ENCODE results near the gene SETD2. TPM values are rescaled to one million over a fixed set of nuclear protein-coding genes. Genes with fewer than 3 reads are reported as not detected.

The SETD2 gene
- total RNA-seq, 1 experiment from 2014 or later: 60.8 TPM

DNA sequence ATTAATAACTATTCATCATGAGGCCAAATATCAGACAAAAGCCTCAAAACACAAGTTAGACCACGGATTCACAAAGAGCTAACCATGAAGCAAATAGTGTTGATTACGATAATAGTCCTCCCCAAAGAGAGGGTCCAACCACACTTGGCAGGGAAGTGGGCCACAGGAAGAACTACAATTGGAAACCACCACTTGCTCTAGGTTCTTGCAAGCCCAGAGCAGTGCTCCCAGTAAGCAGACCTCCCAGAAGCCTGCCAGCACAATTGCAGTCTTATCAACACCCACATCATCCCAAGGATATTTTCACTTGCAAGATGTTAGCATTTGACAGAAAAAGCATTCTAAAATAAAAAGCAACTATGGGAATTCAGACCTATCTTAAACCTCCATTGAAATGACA lies 11.3 kb downstream of the SETD2 start:
- Histone ChIP-seq H3K14ac (ENCODE audit: insufficient read depth, low read length) (no peak overlapping the region), H3K4me2 (ENCODE audit: insufficient read depth, insufficient read length, low read length) (no peak overlapping the region), H3K18ac (ENCODE audit: insufficient read length, low read depth, low read length) (no peak overlapping the region), H3K27me3 (ENCODE audit: insufficient read depth, low read length) (no peaks in the 10 kb centered on the region), H3K79me1 (ENCODE audit: insufficient read depth, low read depth, low read length, poor library complexity, severe bottlenecking) (peaks cover 8% of the 10 kb centered on the region), H3K23me2 (ENCODE audit: insufficient read length, low read depth, low read length, poor library complexity, severe bottlenecking) (no peaks in the 10 kb centered on the region), H2AFZ (ENCODE audit: low read length) (no peak overlapping the region), H4K91ac (ENCODE audit: insufficient read length, low read depth, low read length) (no peak overlapping the region), H2BK5ac (ENCODE audit: insufficient read length, low read length) (no peak overlapping the region), H3K27ac (ENCODE audit: insufficient read length, low read depth, low read length) (no peak overlapping the region), H2BK12ac (ENCODE audit: insufficient read length, low read depth, low read length) (no peak overlapping the region), H3K56ac (ENCODE audit: insufficient read length, low read depth, low read length) (no peak overlapping the region), H3K79me2 (ENCODE audit: insufficient read depth, low read length) (peaks cover 37% of the 10 kb centered on the region; the same call in 1 of the 2 replicates), H3K4me1 (ENCODE audit: insufficient read depth, low read length) (peaks cover 6% of the 10 kb centered on the region), H3K9ac (ENCODE audit: extremely low read depth, insufficient read length, low read length) (no peak overlapping the region), H3K9me3 (ENCODE audit: control insufficient read depth, low read depth, low read length) (no peaks in the 10 kb centered on the region), H4K20me1 (ENCODE audit: control insufficient read depth, insufficient read depth, insufficient read length) (no peaks in the 10 kb centered on the region), H3K23ac (ENCODE audit: insufficient read length, low read depth, low read length) (no peak overlapping the region), H2AK5ac (ENCODE audit: insufficient read length, low read length) (no peak overlapping the region), H3T11ph (ENCODE audit: low read length) (no peak overlapping the region), H2BK20ac (ENCODE audit: low read depth, low read length, poor library complexity, severe bottlenecking) (no peak overlapping the region), H4K5ac (ENCODE audit: insufficient read length, low read depth, low read length) (no peak overlapping the region), H3K4ac (ENCODE audit: low read depth, low read length) (no peak overlapping the region), H4K8ac (replicated peaks; ENCODE audit: insufficient read length, low read depth, low read length) (no peak overlapping the region), H2BK120ac (ENCODE audit: low read depth, low read length, poor library complexity, severe bottlenecking) (no peak overlapping the region), H2BK15ac (ENCODE audit: low read depth, low read length) (no peak overlapping the region)
- no peaks in the 10 kb centered on the region; a peak in 2 of 5 replicates for H3K9me3 Mint-ChIP-seq
- H3K4me1 Mint-ChIP-seq: peaks cover 29 to 31% of the 10 kb centered on the region in 2 experiments
- H3K27me3 Mint-ChIP-seq (ENCODE audit: low read depth): no peaks in the 10 kb centered on the region
- WGBS (ENCODE audit: extremely low coverage, insufficient read length, low lambda C conversion rate): no CpG with 5 or more reads among the region's 2 CpGs
- DNase-seq: no peak
- peak overlapping the region in 2 of 3 experiments; percentile 52 to 77; a peak in 3 of 7 replicates for H3K27ac Mint-ChIP-seq
- peaks cover 0 to 10% (median 5%) of the 10 kb centered on the region in 3 experiments; a peak in 6 of 7 replicates for H3K36me3 Mint-ChIP-seq (ENCODE audit: insufficient read depth in 1 of 3, low read depth in 3 of 3)
- TF ChIP-seq, protein P1, sequence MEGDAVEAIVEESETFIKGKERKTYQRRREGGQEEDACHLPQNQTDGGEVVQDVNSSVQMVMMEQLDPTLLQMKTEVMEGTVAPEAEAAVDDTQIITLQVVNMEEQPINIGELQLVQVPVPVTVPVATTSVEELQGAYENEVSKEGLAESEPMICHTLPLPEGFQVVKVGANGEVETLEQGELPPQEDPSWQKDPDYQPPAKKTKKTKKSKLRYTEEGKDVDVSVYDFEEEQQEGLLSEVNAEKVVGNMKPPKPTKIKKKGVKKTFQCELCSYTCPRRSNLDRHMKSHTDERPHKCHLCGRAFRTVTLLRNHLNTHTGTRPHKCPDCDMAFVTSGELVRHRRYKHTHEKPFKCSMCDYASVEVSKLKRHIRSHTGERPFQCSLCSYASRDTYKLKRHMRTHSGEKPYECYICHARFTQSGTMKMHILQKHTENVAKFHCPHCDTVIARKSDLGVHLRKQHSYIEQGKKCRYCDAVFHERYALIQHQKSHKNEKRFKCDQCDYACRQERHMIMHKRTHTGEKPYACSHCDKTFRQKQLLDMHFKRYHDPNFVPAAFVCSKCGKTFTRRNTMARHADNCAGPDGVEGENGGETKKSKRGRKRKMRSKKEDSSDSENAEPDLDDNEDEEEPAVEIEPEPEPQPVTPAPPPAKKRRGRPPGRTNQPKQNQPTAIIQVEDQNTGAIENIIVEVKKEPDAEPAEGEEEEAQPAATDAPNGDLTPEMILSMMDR (conservative IDR thresholded peaks at IDR 0.05): no peak
- no peak overlapping the region for H3K4me3 Mint-ChIP-seq

All from H9 (cell line).